H9 (cell line): ENCODE measurements around the gene ALOX5. TPM values are rescaled to one million over a fixed set of nuclear protein-coding genes. Genes with fewer than 3 reads are reported as not detected.
A peak's percentile ranks its signal among the peaks of the same experiment; 100 is the strongest.

ENCODE experiments used
- DNase-seq: peaks from one replicate; pipeline ENCODE4 v3.0.0-alpha.2; 2017
- H2AFZ ChIP-seq: one replicate; pipeline ENCODE4 v1.6.1; 2013; ENCODE audit warnings: mild to moderate bottlenecking, low read length, control low read depth, moderate library complexity
- H2AK5ac ChIP-seq: 2 replicates; pipeline ENCODE4 v1.6.1; 2013; ENCODE audit warnings: low read length, control low read depth, mixed read lengths; ENCODE audit not compliant: insufficient read length
- H2BK120ac ChIP-seq: one replicate; pipeline ENCODE4 v1.6.1; 2013; ENCODE audit warnings: low read depth, mild to moderate bottlenecking, low read length, control low read depth, inconsistent platforms; ENCODE audit not compliant: poor library complexity, severe bottlenecking
- H2BK12ac ChIP-seq: 2 replicates; pipeline ENCODE4 v1.6.1; 2013; ENCODE audit warnings: low read length, control low read depth, mixed read lengths, low read depth; ENCODE audit not compliant: insufficient read length
- H2BK15ac ChIP-seq: 2 replicates; pipeline ENCODE4 v1.6.1; 2013; ENCODE audit warnings: low read depth, low read length, control low read depth
- H2BK20ac ChIP-seq: one replicate; pipeline ENCODE4 v1.6.1; 2013; ENCODE audit warnings: low read depth, mild to moderate bottlenecking, low read length, control low read depth, inconsistent platforms; ENCODE audit not compliant: poor library complexity, severe bottlenecking
- H2BK5ac ChIP-seq: 2 replicates; pipeline ENCODE4 v1.6.1; 2013; ENCODE audit warnings: low read length, control low read depth, mixed read lengths; ENCODE audit not compliant: insufficient read length
- H3K14ac ChIP-seq: 2 replicates; pipeline ENCODE4 v1.6.1; 2013; ENCODE audit warnings: low read length, control low read depth; ENCODE audit not compliant: insufficient read depth
- H3K18ac ChIP-seq: 2 replicates; pipeline ENCODE4 v1.6.1; 2013; ENCODE audit warnings: low read depth, mild to moderate bottlenecking, mixed read lengths, low read length, control low read depth; ENCODE audit not compliant: insufficient read length
- H3K23ac ChIP-seq: 2 replicates; pipeline ENCODE4 v1.6.1; 2013; ENCODE audit warnings: low read length, control low read depth, mixed read lengths, low read depth; ENCODE audit not compliant: insufficient read length
- H3K23me2 ChIP-seq: 2 replicates; pipeline ENCODE4 v1.6.1; 2013; ENCODE audit warnings: low read depth, mild to moderate bottlenecking, mixed read lengths, low read length, control low read depth; ENCODE audit not compliant: insufficient read length, poor library complexity, severe bottlenecking
- H3K27ac ChIP-seq: 2 replicates; pipeline ENCODE4 v1.5.1; 2013; ENCODE audit warnings: low read length, control low read depth, mixed read lengths, low read depth; ENCODE audit not compliant: insufficient read length
- H3K27me3 ChIP-seq: 2 replicates; pipeline ENCODE4 v1.6.1; 2013; ENCODE audit warnings: low read length, control low read depth, inconsistent platforms; ENCODE audit not compliant: insufficient read depth
- H3K4ac ChIP-seq: 2 replicates; pipeline ENCODE4 v1.6.1; 2013; ENCODE audit warnings: low read depth, mild to moderate bottlenecking, control low read depth, inconsistent platforms, low read length, moderate library complexity
- H3K4me1 ChIP-seq: 2 replicates; pipeline ENCODE4 v1.6.1; 2013; ENCODE audit warnings: low read length, control low read depth, inconsistent platforms; ENCODE audit not compliant: insufficient read depth
- H3K4me2 ChIP-seq: 2 replicates; pipeline ENCODE4 v1.6.1; 2013; ENCODE audit warnings: low read length, control low read depth, mixed read lengths; ENCODE audit not compliant: insufficient read length, insufficient read depth
- H3K56ac ChIP-seq: 2 replicates; pipeline ENCODE4 v1.6.1; 2013; ENCODE audit warnings: low read depth, mild to moderate bottlenecking, mixed read lengths, low read length, control low read depth; ENCODE audit not compliant: insufficient read length
- H3K79me1 ChIP-seq: 2 replicates; pipeline ENCODE4 v1.6.1; 2013; ENCODE audit warnings: low read depth, mild to moderate bottlenecking, moderate library complexity, low read length, control low read depth, inconsistent platforms; ENCODE audit not compliant: insufficient read depth, poor library complexity, severe bottlenecking
- H3K79me2 ChIP-seq: 2 replicates; pipeline ENCODE4 v1.6.1; 2013; ENCODE audit warnings: low read length, control low read depth, inconsistent platforms; ENCODE audit not compliant: insufficient read depth
- H3K9ac ChIP-seq: 2 replicates; pipeline ENCODE4 v1.6.1; 2013; ENCODE audit warnings: low read length, control low read depth, mixed read lengths; ENCODE audit not compliant: insufficient read length; ENCODE audit errors: extremely low read depth
- H3K9me3 ChIP-seq: one replicate; pipeline ENCODE4 v1.6.1; 2013; ENCODE audit warnings: low read depth, low read length, inconsistent platforms; ENCODE audit not compliant: control insufficient read depth
- H3T11ph ChIP-seq: one replicate; pipeline ENCODE4 v1.6.1; 2013; ENCODE audit warnings: mild to moderate bottlenecking, low read length, control low read depth, inconsistent platforms
- H4K20me1 ChIP-seq: one replicate; pipeline ENCODE4 v1.6.1; 2013; ENCODE audit not compliant: control insufficient read depth, insufficient read length, insufficient read depth
- H4K5ac ChIP-seq: 2 replicates; pipeline ENCODE4 v1.6.1; 2013; ENCODE audit warnings: low read depth, mild to moderate bottlenecking, mixed read lengths, low read length, control low read depth; ENCODE audit not compliant: insufficient read length
- H4K8ac ChIP-seq: replicated peaks from 2 replicates; pipeline ENCODE4 v1.6.1; 2013; ENCODE audit warnings: low read length, control low read depth, mixed read lengths, low read depth; ENCODE audit not compliant: insufficient read length
- H4K91ac ChIP-seq: 2 replicates; pipeline ENCODE4 v1.6.1; 2013; ENCODE audit warnings: low read depth, mild to moderate bottlenecking, moderate library complexity, mixed read lengths, low read length, control low read depth; ENCODE audit not compliant: insufficient read length
- H3K27ac Mint-ChIP-seq, 3 experiments: 2 replicates in 2 of 3; 3 replicates in 1 of 3; pipeline ENCODE4 v1.8.0; 2020 to 2021; ENCODE audit warnings: mixed read lengths in 3 of 3, mild to moderate bottlenecking in 1 of 3, moderate library complexity in 1 of 3
- H3K27me3 Mint-ChIP-seq: 2 replicates; pipeline ENCODE4 v1.8.0; 2021; ENCODE audit warnings: low read depth, mild to moderate bottlenecking, moderate library complexity, mixed read lengths
- H3K36me3 Mint-ChIP-seq, 3 experiments: 2 replicates in 2 of 3; 3 replicates in 1 of 3; pipeline ENCODE4 v1.8.0; 2020 to 2021; ENCODE audit warnings: low read depth in 3 of 3, mixed read lengths in 3 of 3; ENCODE audit not compliant: insufficient read depth in 1 of 3
- H3K4me1 Mint-ChIP-seq, 2 experiments: 2 replicates each; pipeline ENCODE4 v1.8.0; 2020; ENCODE audit warnings: mixed read lengths in 2 of 2
- H3K4me3 Mint-ChIP-seq, 2 experiments: 2 replicates in 1 of 2; 3 replicates in 1 of 2; pipeline ENCODE4 v1.8.0; 2020 to 2021; ENCODE audit warnings: mild to moderate bottlenecking in 2 of 2, mixed read lengths in 2 of 2, moderate library complexity in 1 of 2
- H3K9me3 Mint-ChIP-seq, 2 experiments: 2 replicates in 1 of 2; 3 replicates in 1 of 2; pipeline ENCODE4 v1.8.0; 2020; ENCODE audit warnings: mild to moderate bottlenecking in 2 of 2, mixed read lengths in 2 of 2, moderate library complexity in 1 of 2
- WGBS: extraction: QIAGEN DNeasy Blood & Tissue Kit; methylation state at CpG from one replicate; pipeline ENCODE4 v1.1.7; 2013; ENCODE audit warnings: missing lambda C conversion rate, low lambda C conversion rate, mixed read lengths; ENCODE audit not compliant: insufficient read length; ENCODE audit errors: extremely low coverage; 5-methylcytosine and 5-hydroxymethylcytosine counted together
- total RNA-seq: library from RNA; stranded (reverse); gene quantifications from 2 replicates; pipeline ENCODE4 v1.2.1, GENCODE V29; 2021
- TF ChIP-seq, protein P1 (sequence below): fragments of 200-600 bp; sonication (generic); conservative IDR thresholded peaks from 3 replicates; pipeline ENCODE4 v1.8.0; 2021; ENCODE audit warnings: antibody characterized with exemption, mild to moderate bottlenecking

The ALOX5 gene
- total RNA-seq, 1 experiment from 2014 or later = 3.7 TPM

DNA sequence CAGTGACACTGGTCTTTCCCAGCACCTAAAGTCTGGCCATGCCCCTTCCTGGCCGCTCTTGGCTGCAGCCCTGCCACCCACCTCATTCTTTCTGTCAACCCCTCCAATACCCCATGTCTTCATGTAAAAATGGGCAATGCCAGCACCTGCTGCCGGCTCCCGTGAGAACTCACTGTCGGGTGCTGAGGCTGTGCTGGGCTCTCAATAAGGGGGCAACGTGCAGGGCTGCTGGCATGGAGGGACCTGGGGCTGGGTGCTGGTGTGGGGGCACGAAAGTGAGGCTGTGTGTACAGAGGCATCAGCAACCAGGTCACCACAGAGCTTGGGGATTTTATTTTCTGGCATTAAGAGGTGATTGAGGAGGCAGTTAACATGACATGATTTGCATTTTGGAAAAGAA is 65.3 kb downstream of the ALOX5 start:
- H3K9me3 ChIP-seq = no peaks in the 10 kb centered on the region
- no peak overlapping the region for H2AK5ac ChIP-seq
- Mint-ChIP-seq H3K27ac (peak overlapping the region in 2 of 3 experiments; percentile 21 to 70; a peak in 3 of 7 replicates), H3K27me3 (no peaks in the 10 kb centered on the region), H3K4me1 (peaks cover 5 to 11% of the 10 kb centered on the region in 2 experiments; a peak in 3 of 4 replicates), H3K9me3 (peaks cover 3 to 13% of the 10 kb centered on the region in 2 experiments; a peak in 4 of 5 replicates), H3K4me3 (no peak overlapping the region), H3K36me3 (peaks cover 0 to 8% (median 3%) of the 10 kb centered on the region in 3 experiments; a peak in 1 of 7 replicates)
- H3K4ac ChIP-seq = no peak overlapping the region
- WGBS = no CpG with 5 or more reads among the region's 6 CpGs
- no peaks in the 10 kb centered on the region for H4K20me1 ChIP-seq
- no peak overlapping the region for H3K23ac ChIP-seq
- no peak overlapping the region for H3K9ac ChIP-seq
- no peak overlapping the region for H3K14ac ChIP-seq
- DNase-seq = no peak
- no peak overlapping the region for H2BK12ac ChIP-seq
- H3K4me1 ChIP-seq = no peaks in the 10 kb centered on the region
- H3K23me2 ChIP-seq = no peaks in the 10 kb centered on the region
- no peak overlapping the region for H3K56ac ChIP-seq
- H4K5ac ChIP-seq = no peak overlapping the region
- no peak overlapping the region for H3T11ph ChIP-seq
- H3K4me2 ChIP-seq = no peak overlapping the region
- H4K8ac ChIP-seq = no peak overlapping the region
- H2BK120ac ChIP-seq = no peak overlapping the region
- H3K27ac ChIP-seq = no peak overlapping the region
- no peak overlapping the region for H2BK15ac ChIP-seq
- TF ChIP-seq, protein P1, sequence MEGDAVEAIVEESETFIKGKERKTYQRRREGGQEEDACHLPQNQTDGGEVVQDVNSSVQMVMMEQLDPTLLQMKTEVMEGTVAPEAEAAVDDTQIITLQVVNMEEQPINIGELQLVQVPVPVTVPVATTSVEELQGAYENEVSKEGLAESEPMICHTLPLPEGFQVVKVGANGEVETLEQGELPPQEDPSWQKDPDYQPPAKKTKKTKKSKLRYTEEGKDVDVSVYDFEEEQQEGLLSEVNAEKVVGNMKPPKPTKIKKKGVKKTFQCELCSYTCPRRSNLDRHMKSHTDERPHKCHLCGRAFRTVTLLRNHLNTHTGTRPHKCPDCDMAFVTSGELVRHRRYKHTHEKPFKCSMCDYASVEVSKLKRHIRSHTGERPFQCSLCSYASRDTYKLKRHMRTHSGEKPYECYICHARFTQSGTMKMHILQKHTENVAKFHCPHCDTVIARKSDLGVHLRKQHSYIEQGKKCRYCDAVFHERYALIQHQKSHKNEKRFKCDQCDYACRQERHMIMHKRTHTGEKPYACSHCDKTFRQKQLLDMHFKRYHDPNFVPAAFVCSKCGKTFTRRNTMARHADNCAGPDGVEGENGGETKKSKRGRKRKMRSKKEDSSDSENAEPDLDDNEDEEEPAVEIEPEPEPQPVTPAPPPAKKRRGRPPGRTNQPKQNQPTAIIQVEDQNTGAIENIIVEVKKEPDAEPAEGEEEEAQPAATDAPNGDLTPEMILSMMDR = no peak
- no peaks in the 10 kb centered on the region for H3K27me3 ChIP-seq
- H3K79me2 ChIP-seq = no peaks in the 10 kb centered on the region
- no peaks in the 10 kb centered on the region for H3K79me1 ChIP-seq
- H4K91ac ChIP-seq = no peak overlapping the region
- H2AFZ ChIP-seq = no peak overlapping the region
- no peak overlapping the region for H2BK5ac ChIP-seq
- H2BK20ac ChIP-seq = no peak overlapping the region
- no peak overlapping the region for H3K18ac ChIP-seq
